Measurements from ENCODE around the gene RPS15.

The RPS15 gene

DNA sequence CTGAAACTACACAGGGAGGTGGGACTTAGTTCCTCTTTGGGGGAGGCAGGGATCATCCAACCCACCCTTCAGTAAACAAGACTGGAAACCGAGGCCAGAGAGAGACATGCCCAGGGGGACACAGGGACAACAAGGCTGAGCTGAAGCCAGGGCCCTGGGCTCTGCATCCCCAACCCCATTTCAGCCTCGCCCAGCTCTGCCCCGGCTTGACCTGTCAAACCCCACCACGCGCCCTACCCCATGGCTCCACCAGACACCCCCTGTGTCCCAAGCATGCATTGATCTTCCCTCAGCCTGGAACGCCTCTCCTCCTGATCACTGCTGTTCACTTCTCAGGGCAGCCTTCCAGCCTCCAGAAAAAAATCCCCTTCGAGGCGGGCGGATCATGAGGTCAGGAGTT, 9.7 kb downstream of the RPS15 start:
- TF ChIP-seq, protein P1, sequence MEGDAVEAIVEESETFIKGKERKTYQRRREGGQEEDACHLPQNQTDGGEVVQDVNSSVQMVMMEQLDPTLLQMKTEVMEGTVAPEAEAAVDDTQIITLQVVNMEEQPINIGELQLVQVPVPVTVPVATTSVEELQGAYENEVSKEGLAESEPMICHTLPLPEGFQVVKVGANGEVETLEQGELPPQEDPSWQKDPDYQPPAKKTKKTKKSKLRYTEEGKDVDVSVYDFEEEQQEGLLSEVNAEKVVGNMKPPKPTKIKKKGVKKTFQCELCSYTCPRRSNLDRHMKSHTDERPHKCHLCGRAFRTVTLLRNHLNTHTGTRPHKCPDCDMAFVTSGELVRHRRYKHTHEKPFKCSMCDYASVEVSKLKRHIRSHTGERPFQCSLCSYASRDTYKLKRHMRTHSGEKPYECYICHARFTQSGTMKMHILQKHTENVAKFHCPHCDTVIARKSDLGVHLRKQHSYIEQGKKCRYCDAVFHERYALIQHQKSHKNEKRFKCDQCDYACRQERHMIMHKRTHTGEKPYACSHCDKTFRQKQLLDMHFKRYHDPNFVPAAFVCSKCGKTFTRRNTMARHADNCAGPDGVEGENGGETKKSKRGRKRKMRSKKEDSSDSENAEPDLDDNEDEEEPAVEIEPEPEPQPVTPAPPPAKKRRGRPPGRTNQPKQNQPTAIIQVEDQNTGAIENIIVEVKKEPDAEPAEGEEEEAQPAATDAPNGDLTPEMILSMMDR (IDR thresholded peaks at IDR 0.05; ENCODE audit: low read depth, low read length) = no peak
- DNase-seq = no peak
- no peak overlapping the region for H3K4me3 ChIP-seq (ENCODE audit: low read depth, low read length)

DNA sequence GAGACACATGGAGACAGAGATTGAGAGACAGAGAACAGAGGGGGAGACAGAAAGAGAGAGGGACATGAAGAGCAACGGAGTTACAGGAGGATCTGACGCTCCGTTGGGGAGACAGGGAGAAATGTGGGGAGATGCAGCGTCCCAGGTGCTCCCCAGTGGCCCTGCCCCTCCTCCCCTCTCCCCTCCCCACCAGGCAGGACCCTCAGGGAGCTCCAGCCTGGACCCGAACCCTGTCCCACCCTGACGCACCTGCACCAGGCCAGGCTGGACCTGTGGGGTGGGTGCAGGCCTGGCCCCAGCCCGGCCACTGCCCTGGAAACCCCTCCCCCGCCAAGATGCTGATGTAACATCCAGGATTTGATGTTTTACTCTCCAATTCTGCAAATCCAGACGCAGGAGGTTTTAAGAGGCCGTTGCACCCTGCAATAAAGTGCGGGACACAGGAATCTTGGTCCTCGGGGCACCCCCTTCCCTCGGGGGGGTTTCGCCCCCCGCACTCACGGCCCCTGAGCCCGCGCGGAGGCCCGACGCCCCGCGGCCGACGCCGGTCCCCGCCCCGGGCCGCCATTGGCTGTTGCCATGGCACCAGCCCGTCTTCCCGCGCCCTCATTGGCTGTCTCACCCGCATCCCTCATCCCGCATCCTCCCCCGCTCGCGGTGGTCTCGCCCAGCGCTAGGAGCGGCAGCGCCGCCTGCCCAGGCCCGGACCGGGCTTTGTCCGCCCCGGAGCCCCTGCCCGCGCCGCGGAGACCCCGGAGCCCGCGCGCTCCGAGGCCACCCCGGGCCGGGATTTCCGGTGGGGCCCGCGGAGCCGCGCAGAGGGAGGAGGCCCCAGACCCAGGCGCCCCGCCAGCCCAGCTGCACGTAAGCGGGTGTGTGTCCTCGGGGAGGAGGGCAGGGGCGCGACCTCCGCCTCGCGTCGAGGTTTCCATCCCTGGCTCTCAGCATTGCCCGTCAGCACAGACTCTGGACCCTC, 11.6 kb downstream of the RPS15 start, which contains the start of gene APC2:
Gene APC2 (plus strand): TSS at position 655 of the 976 bp plus-strand sequence. CDS start 2,881 bp downstream, outside the sequence.
- no peaks in the 10 kb centered on the region for H3K36me3 ChIP-seq
- DNase-seq = peak; percentile 95
- no peaks in the 10 kb centered on the region for H3K9me3 ChIP-seq
- H3K27me3 ChIP-seq = peaks cover 6% of the 10 kb centered on the region; the same call in 1 of the 2 replicates
- peak within 1 kb of the TSS; percentile 68 for H3K4me3 ChIP-seq (ENCODE audit: low read depth, low read length)
- peaks cover 21% of the 10 kb centered on the region for H3K4me1 ChIP-seq
- TF ChIP-seq, protein P1 (IDR thresholded peaks at IDR 0.05; ENCODE audit: low read depth, low read length) = no peak

More for the DNA sequence above, 9.7 kb downstream of the RPS15 start:
- peaks cover 6% of the 10 kb centered on the region; the same call in 1 of the 2 replicates for H3K27me3 ChIP-seq
- no peaks in the 10 kb centered on the region; the same call in 1 of the 2 replicates for H3K36me3 ChIP-seq
- no peaks in the 10 kb centered on the region for H3K9me3 ChIP-seq
- H3K4me1 ChIP-seq = peaks cover 13% of the 10 kb centered on the region

DNA sequence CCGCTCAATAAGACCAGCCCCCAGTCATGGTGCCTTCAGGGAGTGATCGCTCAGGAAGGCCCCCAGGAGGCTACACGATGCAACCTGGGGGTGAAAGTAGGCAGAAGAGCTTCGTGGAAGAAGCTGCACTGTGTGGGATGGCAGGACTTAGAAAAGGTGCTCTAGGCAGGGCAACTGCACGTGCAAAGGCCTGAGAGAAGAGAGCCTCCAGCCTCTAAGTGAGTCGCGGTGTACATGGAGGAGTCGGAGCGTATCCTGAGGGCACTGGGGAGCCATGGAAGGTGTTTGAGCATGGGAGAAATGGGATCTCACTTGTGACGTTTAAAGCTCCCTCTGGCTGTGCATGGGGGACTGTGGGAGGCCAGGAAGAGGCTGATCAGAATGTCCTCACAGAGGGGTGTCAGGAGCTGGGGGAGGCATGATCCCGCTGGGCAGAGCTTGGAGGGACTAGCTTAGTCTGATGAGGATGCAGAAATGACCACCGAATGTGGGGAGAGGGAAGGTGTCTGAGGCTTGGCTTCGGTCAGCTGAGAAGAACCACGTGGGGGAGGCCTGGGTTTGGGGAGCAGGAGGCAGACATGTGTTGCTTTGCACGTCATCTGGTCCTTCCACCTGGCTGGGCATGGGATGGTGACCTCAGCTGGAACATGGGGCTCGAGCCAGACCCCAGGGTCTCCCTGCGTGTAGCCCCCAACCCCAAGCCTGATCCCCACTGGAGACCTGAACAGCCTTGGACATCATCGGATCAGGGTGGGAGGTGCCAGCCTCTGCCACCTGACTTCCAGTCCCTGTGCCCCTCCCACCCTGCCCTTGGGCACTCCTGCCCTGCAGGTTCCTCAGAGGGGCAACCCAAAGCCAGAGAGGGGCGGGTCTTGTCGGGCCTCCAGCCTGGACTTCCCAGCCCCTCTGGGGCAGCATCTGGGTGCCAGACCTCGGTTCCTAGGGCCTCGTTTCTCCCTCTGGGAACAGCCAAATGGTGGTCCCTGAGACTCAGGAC, 12.8 kb downstream of the RPS15 start:
- peak overlapping the region; percentile 68 for H3K4me3 ChIP-seq (ENCODE audit: low read depth, low read length)
- H3K27me3 ChIP-seq = peaks cover 6% of the 10 kb centered on the region; the same call in 1 of the 2 replicates
- DNase-seq = no peak
- H3K9me3 ChIP-seq = no peaks in the 10 kb centered on the region
- TF ChIP-seq, protein P1 (IDR thresholded peaks at IDR 0.05; ENCODE audit: low read depth, low read length) = no peak
- peaks cover 21% of the 10 kb centered on the region for H3K4me1 ChIP-seq
- peaks cover 4% of the 10 kb centered on the region for H3K36me3 ChIP-seq

DNA sequence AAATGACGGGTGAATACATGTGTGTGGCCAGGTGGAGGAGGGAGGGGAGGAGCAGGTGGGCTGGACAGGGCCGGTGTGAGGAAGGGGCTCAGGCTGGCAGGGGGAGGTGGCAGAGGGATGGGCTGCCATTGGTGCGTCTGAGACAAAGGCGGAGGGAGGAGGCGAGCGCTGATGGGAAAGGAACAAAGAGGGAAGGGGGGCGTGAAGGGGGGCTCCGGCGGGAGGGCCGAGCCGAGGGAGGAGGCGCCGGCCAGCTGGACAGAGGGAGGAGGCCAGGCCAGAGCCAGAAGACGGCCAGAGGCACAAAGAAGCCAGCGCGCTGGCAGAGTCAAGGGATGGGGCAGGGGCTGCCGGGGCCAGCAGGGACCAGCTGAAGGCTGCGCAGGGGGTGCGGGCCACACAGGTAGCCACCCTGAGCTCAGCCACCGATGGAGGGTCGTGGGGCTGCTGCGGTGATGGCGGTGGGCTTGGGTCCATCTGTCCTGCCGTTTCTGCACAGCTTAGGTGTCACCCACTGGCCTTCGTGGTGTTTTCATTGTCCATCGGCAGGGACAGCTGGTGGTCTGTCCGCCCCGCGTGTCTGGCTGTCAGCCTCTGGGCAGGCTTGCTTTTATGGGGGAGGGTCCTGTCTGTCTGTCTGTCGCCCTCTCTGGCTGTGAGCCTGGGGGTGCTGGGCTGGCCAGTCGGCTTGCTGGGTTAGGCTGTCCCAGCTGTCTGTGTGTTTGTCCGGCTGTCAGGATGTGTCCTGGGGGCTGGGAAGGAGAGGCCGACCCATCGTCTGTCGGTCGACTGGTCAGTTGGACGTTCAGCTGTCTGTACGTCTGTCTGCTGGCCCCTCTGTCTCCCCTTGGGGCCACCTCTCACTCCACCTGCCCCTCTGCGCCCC, 14.0 kb downstream of the RPS15 start:
- Histone ChIP-seq H3K36me3 (peaks cover 12% of the 10 kb centered on the region), H3K9me3 (no peaks in the 10 kb centered on the region), H3K27me3 (no peaks in the 10 kb centered on the region), H3K4me3 (ENCODE audit: low read depth, low read length) (no peak overlapping the region), H3K4me1 (peaks cover 21% of the 10 kb centered on the region)
- TF ChIP-seq, protein P1 (IDR thresholded peaks at IDR 0.05; ENCODE audit: low read depth, low read length) = no peak
- DNase-seq = no peak

DNA sequence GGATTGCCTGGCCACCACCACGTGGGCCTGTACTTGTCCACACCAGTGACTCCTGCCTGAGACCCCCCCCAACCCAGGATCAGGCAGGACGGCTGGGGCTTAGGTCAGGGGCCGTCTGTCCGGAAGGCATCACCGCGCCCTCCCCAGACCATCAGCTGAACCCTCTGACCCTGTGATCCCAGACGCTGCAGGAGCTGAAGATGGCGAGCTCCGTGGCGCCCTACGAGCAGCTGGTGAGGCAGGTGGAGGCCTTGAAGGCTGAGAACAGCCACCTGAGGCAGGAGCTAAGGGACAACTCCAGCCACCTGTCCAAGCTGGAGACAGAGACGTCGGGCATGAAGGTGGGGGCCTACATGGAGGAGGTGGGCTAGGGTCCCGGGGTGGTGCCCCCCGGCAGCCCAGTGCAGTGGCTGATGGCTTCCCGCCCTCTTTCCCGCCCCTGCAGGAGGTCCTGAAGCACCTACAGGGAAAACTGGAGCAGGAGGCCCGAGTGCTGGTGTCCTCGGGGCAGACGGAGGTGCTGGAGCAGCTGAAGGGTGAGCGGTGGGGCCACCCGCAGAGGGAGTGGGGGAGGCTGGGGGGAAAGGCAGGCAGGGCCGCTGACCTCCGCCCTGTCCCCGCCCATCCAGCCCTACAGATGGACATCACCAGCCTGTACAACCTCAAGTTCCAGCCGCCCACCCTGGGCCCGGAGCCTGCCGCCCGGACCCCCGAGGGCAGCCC, 14.8 kb downstream of the RPS15 start:
- no peaks in the 10 kb centered on the region for H3K9me3 ChIP-seq
- TF ChIP-seq, protein P1 (IDR thresholded peaks at IDR 0.05; ENCODE audit: low read depth, low read length) = no peak
- DNase-seq = no peak
- H3K36me3 ChIP-seq = peaks cover 12% of the 10 kb centered on the region
- peaks cover 21% of the 10 kb centered on the region for H3K4me1 ChIP-seq
- H3K4me3 ChIP-seq (ENCODE audit: low read depth, low read length) = peak overlapping the region; percentile 20; the same call in 1 of the 2 replicates
- H3K27me3 ChIP-seq = no peaks in the 10 kb centered on the region
